GM12878 (cell line): ENCODE results near the gene LBX1. TPM values are rescaled to one million over a fixed set of nuclear protein-coding genes. Genes with fewer than 3 reads are reported as not detected.

Source experiments
- ATAC-seq: fragments of 200-7000 bp; cut with Tn5 transposase; 3 replicates; pipeline ENCODE4 v1.9.1; 2020; ENCODE audit warnings: mild to moderate bottlenecking, moderate library complexity
- BruUV-seq: library from RNA; stranded (reverse); fragments of 400-500 nt; replicated peaks from 2 replicates; lab custom pipeline; 2021; lab: Mats Ljungman, UMichigan
- CTCF ChIA-PET: fragments of 300-600 bp; sonication (Branson Sonifier 250); formaldehyde crosslinking; extraction: SDS; loops from one replicate; lab custom pipeline; 2021; ENCODE audit warnings: inconsistent platforms; lab: Yijun Ruan, JAX
- POLR2A ChIA-PET: fragments of 350-600 bp; formaldehyde crosslinking; extraction: SDS; loops from one replicate; lab custom pipeline; 2021; ENCODE audit warnings: inconsistent platforms; lab: Charles Lee
- RAD21 ChIA-PET: fragments of 300-600 bp; sonication (Branson Sonifier 250); formaldehyde crosslinking; loops from one replicate; lab custom pipeline; 2023; ENCODE audit warnings: antibody characterized with exemption; ENCODE audit not compliant: unreplicated experiment; lab: Charles Lee
- SMC1A ChIA-PET: fragments of 300-600 bp; sonication (Branson Sonifier 250); formaldehyde crosslinking; loops from one replicate; lab custom pipeline; 2023; ENCODE audit not compliant: unreplicated experiment, uncharacterized antibody; lab: Charles Lee
- DNase-seq: peaks from one replicate; pipeline ENCODE4 v3.0.0-alpha.2; 2011; ENCODE audit warnings: low read depth, low spot score
- FAIRE-seq: peaks from 3 replicates; lab custom pipeline; 2011; peaks lifted over from hg19 to GRCh38; lab: Jason Lieb, UNC
- H2AFZ ChIP-seq: 2 replicates; pipeline ENCODE4 v1.6.0; 2011; ENCODE audit warnings: low read depth, low read length, control low read depth; ENCODE audit not compliant: control insufficient read depth
- H3K27ac ChIP-seq: 2 replicates; pipeline ENCODE4 v1.5.1; 2011; ENCODE audit warnings: control low read depth; ENCODE audit not compliant: control insufficient read depth, insufficient read depth
- H3K27me3 ChIP-seq, 2 experiments: replicated peaks in 1 of 2; 2 replicates each; pipeline versions ENCODE4 v1.6.0 to v1.6.1; 2011; ENCODE audit warnings: low read length in 1 of 2; ENCODE audit not compliant: control insufficient read depth in 2 of 2, insufficient read depth in 2 of 2
- H3K36me3 ChIP-seq, 2 experiments: 2 replicates each; pipeline ENCODE4 v1.5.1; 2011; ENCODE audit warnings: low read length in 1 of 2; ENCODE audit not compliant: control insufficient read depth in 2 of 2, insufficient read depth in 2 of 2
- H3K4me1 ChIP-seq: 2 replicates; pipeline ENCODE4 v1.6.1; 2011; ENCODE audit warnings: mild to moderate bottlenecking, low read length, moderate library complexity, mixed read lengths; ENCODE audit not compliant: control insufficient read depth, insufficient read depth
- H3K4me2 ChIP-seq: 2 replicates; pipeline ENCODE4 v1.6.0; 2011; ENCODE audit warnings: control low read depth; ENCODE audit not compliant: control insufficient read depth, insufficient read depth
- H3K4me3 ChIP-seq: fragments of 200-600 bp; sonication (generic); 2 replicates; pipeline ENCODE4 v1.5.1; 2016
- H3K79me2 ChIP-seq: 2 replicates; pipeline ENCODE4 v1.6.0; 2011; ENCODE audit warnings: low read length; ENCODE audit not compliant: control insufficient read depth, insufficient read depth
- H3K9ac ChIP-seq: 2 replicates; pipeline ENCODE4 v1.8.0; 2011; ENCODE audit warnings: low read length, control low read depth, mixed read lengths; ENCODE audit not compliant: control insufficient read depth, insufficient read depth
- H3K9me3 ChIP-seq: replicated peaks from 3 replicates; pipeline ENCODE4 v1.5.1; 2011; ENCODE audit warnings: mild to moderate bottlenecking, low read length; ENCODE audit not compliant: control insufficient read depth, insufficient read depth
- H4K20me1 ChIP-seq: 2 replicates; pipeline ENCODE4 v1.6.0; 2011; ENCODE audit not compliant: control insufficient read depth, insufficient read depth
- BCL3 ChIP-seq: IDR thresholded peaks from 2 replicates; pipeline ENCODE4 v1.6.1; 2011; ENCODE audit warnings: borderline replicate concordance, low read depth, mild to moderate bottlenecking, moderate library complexity, low read length; ENCODE audit not compliant: insufficient read depth, poor library complexity, severe bottlenecking
- BCLAF1 ChIP-seq: fragments of 450-650 bp; IDR thresholded peaks from 2 replicates; pipeline ENCODE4 v1.6.1; 2017; ENCODE audit warnings: antibody characterized with exemption, mild to moderate bottlenecking, moderate library complexity
- BMI1 ChIP-seq: fragments of 450-650 bp; IDR thresholded peaks from 2 replicates; pipeline ENCODE4 v1.6.1; 2016; ENCODE audit warnings: mild to moderate bottlenecking, moderate library complexity, borderline replicate concordance
- IRF5 ChIP-seq: fragments of 450-650 bp; IDR thresholded peaks from 2 replicates; pipeline ENCODE4 v1.6.1; 2017; ENCODE audit warnings: borderline replicate concordance
- JUND ChIP-seq: IDR thresholded peaks from 2 replicates; pipeline ENCODE4 v1.6.1; 2012; ENCODE audit warnings: low read depth, mild to moderate bottlenecking, low read length, improper control_type of control experiment, moderate library complexity
- NR2C1 ChIP-seq: fragments of 450-650 bp; IDR thresholded peaks from 2 replicates; pipeline ENCODE4 v1.6.1; 2017; ENCODE audit warnings: antibody characterized with exemption, mild to moderate bottlenecking, moderate library complexity
- RELA ChIP-seq: fragments of 450-650 bp; IDR thresholded peaks from 2 replicates; pipeline ENCODE4 v1.8.0; 2014; ENCODE audit warnings: borderline replicate concordance; ENCODE audit not compliant: partially characterized antibody
- SMAD5 ChIP-seq: IDR thresholded peaks from 2 replicates; pipeline ENCODE4 v1.6.1; 2016; ENCODE audit warnings: antibody characterized with exemption, low read depth
- SUZ12 ChIP-seq: fragments of 200-600 bp; sonication (generic); IDR thresholded peaks from one replicate; pipeline ENCODE4 v1.6.1; 2018; ENCODE audit warnings: antibody characterized with exemption, mild to moderate bottlenecking; ENCODE audit not compliant: unreplicated experiment
- WGBS: methylation state at CpG from one replicate; pipeline ENCODE4 v1.1.6; 2016; ENCODE audit warnings: low lambda C conversion rate; ENCODE audit not compliant: insufficient replicate concordance, insufficient coverage; ENCODE audit errors: missing lambda C conversion rate; 5-methylcytosine and 5-hydroxymethylcytosine counted together
- in situ Hi-C: fragments of 300-500 bp; cut with MboI; formaldehyde crosslinking; loops from 9 replicates; pipeline ENCODE4 v1.14.3; 2018; ENCODE audit warnings: mixed read lengths
- intact Hi-C: fragments of 100-400 bp; cut with micrococcal nuclease; formaldehyde crosslinking; loops from one replicate; pipeline ENCODE4 v1.14.2; 2022; ENCODE audit not compliant: unreplicated experiment
- polyA plus RNA-seq, 11 experiments: library from polyadenylated mRNA; depleted of rRNA in 4 of 11; unstranded in 6 of 11; stranded (reverse) in 5 of 11; fragments of >200 nt; fragmentation: Nextera tagmentation in 4 of 11; fragmentation: Illumina TruSeq in 1 of 11; extraction: Ambion mirVana in 4 of 11; extraction: Trizol in 1 of 11; gene quantifications; 1 replicate in 1 of 11; 2 replicates in 10 of 11; pipeline versions ENCODE4 v1.2.1 to v1.2.3, GENCODE V29; 2011 to 2016; ENCODE audit warnings: inconsistent platforms in 2 of 11, missing spikeins in 2 of 11, low read depth in 1 of 11
- total RNA-seq, 4 experiments: library from RNA; depleted of rRNA in 3 of 4; stranded (reverse); fragments of >200 nt in 3 of 4; fragmentation: Illumina TruSeq in 1 of 4; extraction: Trizol in 1 of 4; gene quantifications; 2 replicates each; pipeline versions ENCODE4 v1.2.1 to v1.2.3, GENCODE V29; 2013 to 2021

The LBX1 gene
- total and polyA plus RNA-seq, 10 of the 15 experiments (the other 5 are each of a cell fraction or from before 2014, with no cell fraction given), result not detected

GRCh38 chr10:101236376-101237080 is 7.3 kb upstream of the LBX1 start:
- 21% methylated on average over 46 of the region's 47 CpGs for WGBS
- ATAC-seq, result no peak
- no peak overlapping the region for H3K9ac ChIP-seq
- peak; percentile 82 for TF ChIP-seq SUZ12
- no peak for TF ChIP-seq RELA
- TF ChIP-seq, all 136 proteins: peak for 1
- H3K27ac ChIP-seq, result no peak overlapping the region
- intact Hi-C loops, result no loop called here
- POLR2A ChIA-PET, result no interaction called here
- no peak for FAIRE-seq
- H2AFZ ChIP-seq, result no peak overlapping the region
- no peak overlapping the region for H3K4me3 ChIP-seq
- H3K9me3 ChIP-seq, result no peaks in the 10 kb centered on the region
- no peak for DNase-seq
- peaks cover 33 to 38% of the 10 kb centered on the region in 2 experiments for H3K27me3 ChIP-seq
- CTCF ChIA-PET, result interaction anchor here (1.0 to 1.3 kb wide), 2 partner anchors 23 to 230 kb away, joined by 3 to 5 read pairs; no protein-coding TSS in a partner anchor
- H3K4me2 ChIP-seq, result no peak overlapping the region
- SMC1A ChIA-PET, result interaction anchor here (1.0 kb wide), 1 partner anchor 8 kb away, joined by 3 read pairs; no protein-coding TSS in a partner anchor
- H3K36me3 ChIP-seq, result no peaks in the 10 kb centered on the region
- in situ Hi-C loops, result no loop called here
- H3K79me2 ChIP-seq, result no peaks in the 10 kb centered on the region
- BruUV-seq, result no TSS peak
- RAD21 ChIA-PET, result no interaction called here
- no peaks in the 10 kb centered on the region for H4K20me1 ChIP-seq
- H3K4me1 ChIP-seq, result no peaks in the 10 kb centered on the region

- Histone ChIP-seq H3K4me1 (no peaks in the 10 kb centered on the region), H4K20me1 (no peaks in the 10 kb centered on the region), H3K79me2 (no peaks in the 10 kb centered on the region), H3K9me3 (no peaks in the 10 kb centered on the region), H3K4me3 (no peak overlapping the region), H3K4me2 (no peak overlapping the region), H3K27me3 (peaks cover 40 to 43% of the 10 kb centered on the region in 2 experiments), H3K36me3 (no peaks in the 10 kb centered on the region), H3K27ac (no peak overlapping the region)
- intact Hi-C loops (no loop called here), in situ Hi-C loops (no loop called here)
- ChIA-PET SMC1A (interaction anchor here (1.0 kb wide), 1 partner anchor 8 kb away, joined by 3 read pairs; no protein-coding TSS in a partner anchor), CTCF (interaction anchor here (1.0 to 1.3 kb wide), 2 partner anchors 22 to 231 kb away, joined by 3 to 5 read pairs; no protein-coding TSS in a partner anchor)
- TF ChIP-seq BCLAF1 (no peak), JUND (no peak), BMI1 (no peak), NR2C1 (no peak), IRF5 (no peak), SMAD5 (no peak), BCL3 (no peak)
- TF ChIP-seq, all 136 proteins: peak for 0
- FAIRE-seq (no peak), DNase-seq (no peak), ATAC-seq (no peak)
- ChIA-PET POLR2A (interaction anchor here (0.5 kb wide), 1 partner anchor 87 kb away, joined by 3 read pairs; no protein-coding TSS in a partner anchor), RAD21 (no interaction called here)
- H2AFZ ChIP-seq, result no peak overlapping the region
- no peak overlapping the region for H3K9ac ChIP-seq
- no TSS peak for BruUV-seq
- WGBS, result 3% methylated on average over 4 of the region's 4 CpGs
These were observed 6.5 kb upstream of the LBX1 start for GRCh38 chr10:101235766-101236165.
